Glutamatergic neuron (in vitro differentiated cells): Measurements from ENCODE around the gene YY1AP1. TPM values are rescaled to one million over a fixed set of nuclear protein-coding genes. Genes with fewer than 3 reads are reported as not detected.
"Not testable (repeated sequence)": the region's sequence is repeated elsewhere in the genome, so short reads cannot be mapped to it uniquely, and the experiment has no call there.

Experiments used
- DNase-seq: peaks from one replicate; pipeline ENCODE4 v3.0.0; 2022
- H3K27ac Mint-ChIP-seq: one replicate; pipeline ENCODE4 v1.8.0; 2020; ENCODE audit warnings: mild to moderate bottlenecking, mixed read lengths, inconsistent platforms; ENCODE audit not compliant: unreplicated experiment
- H3K27me3 Mint-ChIP-seq: one replicate; pipeline ENCODE4 v1.8.0; 2020; ENCODE audit warnings: mild to moderate bottlenecking, moderate library complexity, mixed read lengths, inconsistent platforms; ENCODE audit not compliant: unreplicated experiment
- H3K36me3 Mint-ChIP-seq: one replicate; pipeline ENCODE4 v1.8.0; 2020; ENCODE audit warnings: mild to moderate bottlenecking, mixed read lengths, inconsistent platforms; ENCODE audit not compliant: unreplicated experiment
- H3K4me1 Mint-ChIP-seq: one replicate; pipeline ENCODE4 v1.8.0; 2020; ENCODE audit warnings: mild to moderate bottlenecking, low read depth, mixed read lengths, inconsistent platforms; ENCODE audit not compliant: unreplicated experiment
- H3K4me3 Mint-ChIP-seq: one replicate; pipeline ENCODE4 v1.8.0; 2020; ENCODE audit warnings: mild to moderate bottlenecking, mixed read lengths, inconsistent platforms; ENCODE audit not compliant: unreplicated experiment
- H3K9me3 Mint-ChIP-seq: one replicate; pipeline ENCODE4 v1.8.0; 2020; ENCODE audit warnings: mild to moderate bottlenecking, moderate library complexity, mixed read lengths, inconsistent platforms; ENCODE audit not compliant: unreplicated experiment
- total RNA-seq: library from RNA; stranded (reverse); fragmentation: NEBNext Ultra II Directional; extraction: Animal tissue kit (Norgen Biotek cat#: 25700); gene quantifications from one replicate; pipeline ENCODE4 v1.2.1, GENCODE V29; 2021; ENCODE audit not compliant: unreplicated experiment
- TF ChIP-seq, protein P1 (sequence below): fragments of 200-600 bp; sonication (generic); IDR thresholded peaks from one replicate; pipeline ENCODE4 v1.5.0; 2021; ENCODE audit not compliant: partially characterized antibody, unreplicated experiment

The YY1AP1 gene
- total RNA-seq, 1 donor from 2014 or later, result 61.1 TPM

DNA sequence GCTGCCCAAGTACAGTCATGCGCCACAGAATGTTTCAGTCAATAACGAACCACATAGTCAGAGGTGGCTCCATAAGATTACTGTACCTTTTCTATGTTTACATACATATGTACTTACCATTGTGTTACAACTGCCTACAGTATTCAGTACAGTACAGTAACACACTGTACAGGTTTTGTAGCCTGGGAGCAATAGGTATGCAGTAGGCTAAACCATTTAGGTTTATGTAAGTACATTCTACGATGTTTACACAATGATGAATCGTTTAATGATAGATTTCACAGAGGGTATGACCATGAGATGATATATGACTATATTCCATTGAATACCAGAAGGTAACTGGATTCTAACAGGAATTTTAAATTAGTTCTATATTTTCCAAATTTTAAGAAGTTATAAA is 10.5 kb downstream of the YY1AP1 start:
- Mint-ChIP-seq H3K4me1 (no peaks in the 10 kb centered on the region), H3K36me3 (no peaks in the 10 kb centered on the region), H3K27me3 (no peaks in the 10 kb centered on the region), H3K27ac (no peak overlapping the region), H3K9me3 (no peaks in the 10 kb centered on the region), H3K4me3 (no peak overlapping the region)
- TF ChIP-seq, protein P1, sequence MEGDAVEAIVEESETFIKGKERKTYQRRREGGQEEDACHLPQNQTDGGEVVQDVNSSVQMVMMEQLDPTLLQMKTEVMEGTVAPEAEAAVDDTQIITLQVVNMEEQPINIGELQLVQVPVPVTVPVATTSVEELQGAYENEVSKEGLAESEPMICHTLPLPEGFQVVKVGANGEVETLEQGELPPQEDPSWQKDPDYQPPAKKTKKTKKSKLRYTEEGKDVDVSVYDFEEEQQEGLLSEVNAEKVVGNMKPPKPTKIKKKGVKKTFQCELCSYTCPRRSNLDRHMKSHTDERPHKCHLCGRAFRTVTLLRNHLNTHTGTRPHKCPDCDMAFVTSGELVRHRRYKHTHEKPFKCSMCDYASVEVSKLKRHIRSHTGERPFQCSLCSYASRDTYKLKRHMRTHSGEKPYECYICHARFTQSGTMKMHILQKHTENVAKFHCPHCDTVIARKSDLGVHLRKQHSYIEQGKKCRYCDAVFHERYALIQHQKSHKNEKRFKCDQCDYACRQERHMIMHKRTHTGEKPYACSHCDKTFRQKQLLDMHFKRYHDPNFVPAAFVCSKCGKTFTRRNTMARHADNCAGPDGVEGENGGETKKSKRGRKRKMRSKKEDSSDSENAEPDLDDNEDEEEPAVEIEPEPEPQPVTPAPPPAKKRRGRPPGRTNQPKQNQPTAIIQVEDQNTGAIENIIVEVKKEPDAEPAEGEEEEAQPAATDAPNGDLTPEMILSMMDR, result no peak
- no peak for DNase-seq

DNA sequence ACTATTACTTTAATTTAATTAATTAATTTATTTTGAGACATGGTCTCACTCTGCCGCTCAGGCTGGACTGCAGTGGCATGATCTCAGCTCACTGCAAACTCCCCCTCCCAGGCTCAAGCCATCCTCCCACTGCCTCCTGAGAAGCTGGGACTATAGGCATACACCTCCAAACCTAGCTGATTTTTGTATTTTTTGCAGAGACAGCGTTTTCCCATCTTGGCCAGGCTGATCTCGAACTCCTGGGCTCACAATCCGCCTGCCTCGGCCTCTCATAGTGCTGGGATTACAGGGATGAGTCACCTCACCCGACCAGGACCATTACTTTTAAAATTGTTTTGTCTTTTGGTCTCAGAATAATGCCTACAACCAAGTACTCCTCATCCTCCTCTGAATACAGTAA is 15.6 kb downstream of the YY1AP1 start:
- Mint-ChIP-seq H3K27me3 (no peaks in the 10 kb centered on the region), H3K9me3 (no peaks in the 10 kb centered on the region), H3K4me1 (no peaks in the 10 kb centered on the region), H3K4me3 (no peak overlapping the region), H3K27ac (no peak overlapping the region), H3K36me3 (no peaks in the 10 kb centered on the region)
- DNase-seq, result no peak
- TF ChIP-seq, protein P1, result no peak

DNA sequence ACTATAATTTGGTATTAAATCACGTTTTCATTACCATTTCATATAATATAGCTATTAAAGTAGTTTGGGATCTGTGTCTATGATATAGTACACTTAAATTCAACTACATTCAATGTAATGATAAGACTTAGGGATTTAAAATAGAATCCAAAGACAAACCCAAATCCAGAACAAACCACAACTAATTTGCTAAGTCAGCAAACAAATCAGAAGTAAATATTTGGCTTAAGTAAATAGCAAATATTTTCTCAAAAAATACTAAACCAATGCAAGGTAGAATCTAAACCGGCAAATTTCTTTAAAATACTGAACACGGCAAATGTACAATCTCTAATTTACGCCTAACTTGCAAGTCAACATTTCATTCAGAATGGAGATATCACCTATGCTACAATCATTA is 16.8 kb downstream of the YY1AP1 start:
- TF ChIP-seq, protein P1, result no peak
- peaks cover 2% of the 10 kb centered on the region for H3K27me3 Mint-ChIP-seq
- H3K27ac Mint-ChIP-seq, result no peak overlapping the region
- DNase-seq, result no peak
- H3K4me3 Mint-ChIP-seq, result no peak overlapping the region
- no peaks in the 10 kb centered on the region for H3K36me3 Mint-ChIP-seq
- no peaks in the 10 kb centered on the region for H3K9me3 Mint-ChIP-seq
- no peaks in the 10 kb centered on the region for H3K4me1 Mint-ChIP-seq

DNA sequence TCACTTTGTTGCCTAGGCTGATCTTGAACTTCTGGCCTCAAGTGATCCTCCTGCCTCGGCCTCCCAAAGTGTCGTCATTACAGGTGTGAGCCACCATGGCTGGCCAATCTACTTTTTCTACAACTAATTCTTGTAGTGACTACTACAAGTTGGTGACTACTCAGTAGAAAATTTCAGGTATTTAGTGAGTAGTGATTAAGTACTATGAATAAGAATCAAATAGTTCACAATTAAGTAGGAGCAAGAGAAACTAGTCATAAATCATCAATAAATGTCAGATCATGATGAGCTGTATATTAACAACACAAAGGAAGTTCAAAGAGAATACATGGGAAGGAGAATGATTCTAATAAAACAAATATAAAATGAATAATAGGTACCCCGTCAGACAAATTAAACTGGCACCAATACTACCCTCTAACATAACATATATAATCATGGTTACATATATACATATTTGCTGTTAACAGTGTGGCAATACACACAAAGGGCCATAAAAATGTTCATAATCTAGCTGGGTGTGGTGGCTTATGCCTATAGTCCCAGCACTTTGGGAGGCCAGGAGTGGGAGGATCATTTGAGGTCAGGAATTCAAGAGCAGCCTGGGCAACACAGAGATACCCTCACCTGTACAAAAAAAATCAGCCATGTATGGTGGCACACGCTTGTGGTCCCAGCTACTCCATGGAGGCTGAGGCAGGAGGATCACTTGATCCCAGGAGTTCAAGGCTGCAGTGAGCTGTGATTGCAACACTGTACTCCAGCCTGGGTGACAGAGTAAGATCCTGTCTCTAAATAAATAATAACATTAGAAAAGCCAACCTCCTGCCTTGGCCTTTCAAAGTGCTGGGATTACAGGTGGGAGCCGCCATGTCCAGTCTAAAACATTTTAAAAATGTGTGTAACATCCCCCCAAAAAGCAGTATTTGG is 19.1 kb downstream of the YY1AP1 start:
- H3K36me3 Mint-ChIP-seq, result no peaks in the 10 kb centered on the region
- peaks cover 4% of the 10 kb centered on the region for H3K27me3 Mint-ChIP-seq
- TF ChIP-seq, protein P1, result no peak
- H3K4me1 Mint-ChIP-seq, result no peaks in the 10 kb centered on the region
- H3K9me3 Mint-ChIP-seq, result no peaks in the 10 kb centered on the region
- H3K4me3 Mint-ChIP-seq, result no peak overlapping the region
- no peak for DNase-seq
- no peak overlapping the region for H3K27ac Mint-ChIP-seq

DNA sequence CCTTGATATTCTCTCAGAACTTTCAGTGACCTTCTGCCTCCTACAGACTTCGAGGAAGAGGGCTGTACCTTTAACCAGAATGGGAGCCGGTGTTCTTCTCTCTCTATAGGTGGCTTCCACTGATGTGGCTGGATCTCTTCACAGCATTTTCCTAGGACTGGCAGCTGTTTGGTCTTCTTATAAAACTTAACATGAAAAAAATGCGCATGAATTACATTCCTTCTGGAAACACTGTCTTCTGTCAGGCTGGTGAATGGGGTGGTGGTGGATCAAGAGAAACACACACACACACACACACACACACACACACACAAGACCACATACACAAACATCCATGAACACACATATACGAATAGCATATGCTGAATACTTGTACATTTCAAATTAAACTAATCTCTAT is 27.3 kb downstream of the YY1AP1 start:
- not testable (repeated sequence) for DNase-seq, H3K4me1 Mint-ChIP-seq, H3K9me3 Mint-ChIP-seq, H3K27ac Mint-ChIP-seq, H3K4me3 Mint-ChIP-seq, H3K27me3 Mint-ChIP-seq
- H3K36me3 Mint-ChIP-seq, result peaks cover 12% of the 10 kb centered on the region
